ENCODE data around the gene DEPDC1B.
"Not testable (repeated sequence)": the region's sequence is repeated elsewhere in the genome, so short reads cannot be mapped to it uniquely, and the experiment has no call there.

DEPDC1B gene

DNA sequence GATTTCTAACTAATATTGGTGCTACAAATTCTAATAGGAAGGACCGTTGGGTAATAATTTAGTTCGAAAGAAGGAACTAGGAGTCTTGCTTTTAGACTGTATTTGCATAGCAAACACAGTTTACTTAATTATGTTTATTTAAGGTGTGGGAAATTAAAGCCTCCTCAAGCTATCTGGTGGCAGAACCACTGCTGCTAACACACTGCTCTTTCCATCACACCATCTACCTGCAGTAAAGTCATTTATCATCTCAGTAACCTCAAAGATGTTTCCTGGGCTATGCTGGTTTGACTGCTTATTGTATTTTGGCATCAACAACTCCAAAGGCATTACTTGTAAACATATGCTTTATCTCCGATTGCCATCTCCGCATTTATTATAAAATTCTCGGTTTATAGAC is 114.3 kb downstream of the DEPDC1B start:
- no peak for DNase-seq (ENCODE audit: low read depth, low spot score)

DNA sequence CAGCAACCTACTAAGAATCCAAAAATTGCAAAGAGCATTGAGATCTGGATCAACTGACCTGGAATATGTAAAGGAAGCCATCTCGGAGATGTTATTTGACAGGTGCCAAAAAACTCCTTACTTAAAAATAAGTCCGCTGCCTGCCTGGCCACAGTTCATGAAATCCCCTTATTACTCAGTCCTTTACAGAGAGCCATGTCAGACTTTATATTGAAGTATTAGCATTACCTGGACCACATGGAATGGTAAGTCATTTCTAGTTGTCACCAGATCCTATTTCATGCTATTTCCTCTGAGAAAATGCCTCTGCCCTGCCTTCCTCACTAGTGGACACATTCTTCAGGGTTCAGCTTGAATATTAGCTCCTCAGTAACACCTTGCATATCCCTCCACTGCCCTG is 115.7 kb downstream of the DEPDC1B start:
- DNase-seq (ENCODE audit: low read depth, low spot score): no peak

DNA sequence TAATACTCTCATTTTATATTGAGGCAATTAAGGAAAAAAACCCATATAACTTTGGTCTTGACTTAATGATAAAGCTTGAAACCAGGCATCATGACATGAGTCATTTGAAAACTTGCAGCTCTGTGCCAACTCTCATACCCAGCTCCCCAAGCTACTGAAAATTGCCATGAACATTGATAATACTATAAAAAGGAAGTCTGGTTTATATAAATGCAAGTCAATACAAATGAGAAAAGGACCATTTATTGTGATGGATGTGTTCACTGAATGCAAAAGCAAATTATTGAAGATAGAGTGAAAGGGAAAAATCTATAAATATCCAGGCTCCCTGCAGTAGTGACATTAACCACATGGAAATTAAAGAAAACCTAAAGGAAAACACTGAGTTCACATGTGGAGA is 116.3 kb downstream of the DEPDC1B start:
- DNase-seq (ENCODE audit: low read depth, low spot score): no peak

GRCh38 chr5:60578315-60578714 is 121.7 kb downstream of the DEPDC1B start:
- no peak for DNase-seq (ENCODE audit: low read depth, low spot score)

- peak; percentile 8 for DNase-seq (ENCODE audit: low read depth, low spot score)
Measured at GRCh38 chr5:60577116-60577515, 122.8 kb downstream of the DEPDC1B start.

- DNase-seq (ENCODE audit: low read depth, low spot score): no peak
Measured at GRCh38 chr5:60576425-60576824, 123.5 kb downstream of the DEPDC1B start.

- DNase-seq (ENCODE audit: low read depth, low spot score): no peak
Measured at GRCh38 chr5:60568646-60569045, 131.3 kb downstream of the DEPDC1B start.

DNA sequence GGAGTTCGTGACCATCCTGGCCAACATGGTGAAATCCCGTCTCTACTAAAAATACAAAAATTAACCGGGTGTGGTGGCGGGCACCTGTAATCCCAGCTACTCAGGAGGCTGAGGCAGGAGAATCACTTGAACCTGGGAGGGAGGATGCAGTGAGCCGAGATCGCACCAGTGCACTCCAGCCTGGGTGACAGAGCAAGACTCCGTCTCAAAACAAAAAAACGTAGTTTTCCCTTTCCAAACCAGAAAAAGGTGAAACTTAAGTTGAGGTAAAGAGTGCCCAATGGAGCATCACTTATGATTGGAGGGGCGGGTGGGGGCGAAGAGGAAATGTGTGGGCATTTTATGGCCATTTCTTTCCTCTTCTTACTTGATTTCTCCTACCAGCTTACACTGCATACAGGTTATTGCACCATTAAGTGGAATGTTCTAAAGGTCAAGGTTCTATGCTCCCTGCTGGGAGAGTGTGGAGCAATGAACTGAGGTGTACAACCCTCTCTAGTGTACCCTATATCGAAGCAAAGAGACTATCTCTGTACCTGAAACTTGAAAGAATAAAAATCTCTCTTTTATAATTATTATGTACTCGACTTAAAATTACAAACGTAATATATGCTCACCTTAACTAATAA is 136.2 kb downstream of the DEPDC1B start:
- DNase-seq (ENCODE audit: low read depth, low spot score): no peak

DNA sequence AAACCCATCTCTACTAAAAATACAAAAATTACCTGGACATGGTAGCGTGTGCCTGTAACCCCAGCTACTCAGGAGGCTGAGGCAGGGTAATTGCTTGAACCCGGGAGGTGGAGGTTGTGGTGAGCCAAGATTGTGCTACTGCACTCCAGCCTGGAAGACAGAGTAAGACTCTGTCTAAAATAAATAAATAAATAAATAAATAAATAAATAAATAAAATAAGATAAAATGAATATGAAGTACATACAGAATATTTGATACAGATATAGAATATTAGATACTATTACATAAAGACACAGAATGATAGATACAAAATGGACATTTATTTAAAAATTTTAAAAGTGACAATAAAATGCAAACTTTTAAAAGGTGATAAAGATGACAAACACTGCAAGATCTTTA is 146.7 kb downstream of the DEPDC1B start:
- not testable (repeated sequence) for DNase-seq (ENCODE audit: low read depth, low spot score)

DNA sequence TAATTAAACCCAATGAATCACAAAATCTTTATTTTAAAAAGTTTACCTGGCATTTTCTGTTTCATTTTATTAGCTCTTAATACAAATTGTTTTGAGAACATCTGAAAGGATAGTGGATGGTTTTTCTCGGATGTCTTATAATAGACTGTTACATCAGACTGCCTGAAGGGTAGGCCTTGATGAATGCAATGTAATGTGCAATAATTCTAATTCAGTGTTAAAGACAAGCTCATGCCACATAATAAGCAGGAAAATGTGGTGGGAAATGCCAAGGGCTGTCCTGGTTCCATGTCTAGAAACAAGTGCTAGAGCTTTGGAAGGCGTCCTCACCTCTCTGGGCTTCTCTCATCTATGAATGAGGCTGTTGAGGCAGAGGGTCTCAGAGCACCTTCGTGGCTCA is 148.1 kb downstream of the DEPDC1B start:
- no peak for DNase-seq (ENCODE audit: low read depth, low spot score)

DNA sequence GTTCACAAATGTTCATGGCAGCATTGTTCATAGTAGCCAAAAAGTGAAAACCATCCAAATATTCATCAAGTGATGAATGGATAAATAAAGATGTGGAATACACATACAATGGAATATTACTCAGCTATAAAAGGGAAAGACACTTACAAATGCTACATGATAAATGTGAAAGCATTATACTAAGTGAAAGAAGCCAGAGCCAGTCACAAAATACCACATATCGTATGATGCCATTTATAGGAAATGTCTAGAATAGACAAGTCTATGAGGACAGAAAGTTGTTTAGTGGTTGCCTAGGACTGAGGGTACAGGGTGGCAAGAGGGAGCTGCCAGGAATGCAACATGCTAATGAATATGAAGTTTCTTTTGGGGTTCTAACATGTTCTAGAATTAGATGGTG is 148.7 kb downstream of the DEPDC1B start:
- DNase-seq (ENCODE audit: low read depth, low spot score): no peak

- DNase-seq (ENCODE audit: low read depth, low spot score): no peak
Measured at GRCh38 chr5:60550311-60550710, 149.7 kb downstream of the DEPDC1B start.

GRCh38 chr5:60549841-60550240 is 150.1 kb downstream of the DEPDC1B start:
- no peak for DNase-seq (ENCODE audit: low read depth, low spot score)
